ENCODE results near the gene KMT2B.
A peak's percentile ranks its signal among the peaks of the same experiment; 100 is the strongest.

The KMT2B gene

DNA sequence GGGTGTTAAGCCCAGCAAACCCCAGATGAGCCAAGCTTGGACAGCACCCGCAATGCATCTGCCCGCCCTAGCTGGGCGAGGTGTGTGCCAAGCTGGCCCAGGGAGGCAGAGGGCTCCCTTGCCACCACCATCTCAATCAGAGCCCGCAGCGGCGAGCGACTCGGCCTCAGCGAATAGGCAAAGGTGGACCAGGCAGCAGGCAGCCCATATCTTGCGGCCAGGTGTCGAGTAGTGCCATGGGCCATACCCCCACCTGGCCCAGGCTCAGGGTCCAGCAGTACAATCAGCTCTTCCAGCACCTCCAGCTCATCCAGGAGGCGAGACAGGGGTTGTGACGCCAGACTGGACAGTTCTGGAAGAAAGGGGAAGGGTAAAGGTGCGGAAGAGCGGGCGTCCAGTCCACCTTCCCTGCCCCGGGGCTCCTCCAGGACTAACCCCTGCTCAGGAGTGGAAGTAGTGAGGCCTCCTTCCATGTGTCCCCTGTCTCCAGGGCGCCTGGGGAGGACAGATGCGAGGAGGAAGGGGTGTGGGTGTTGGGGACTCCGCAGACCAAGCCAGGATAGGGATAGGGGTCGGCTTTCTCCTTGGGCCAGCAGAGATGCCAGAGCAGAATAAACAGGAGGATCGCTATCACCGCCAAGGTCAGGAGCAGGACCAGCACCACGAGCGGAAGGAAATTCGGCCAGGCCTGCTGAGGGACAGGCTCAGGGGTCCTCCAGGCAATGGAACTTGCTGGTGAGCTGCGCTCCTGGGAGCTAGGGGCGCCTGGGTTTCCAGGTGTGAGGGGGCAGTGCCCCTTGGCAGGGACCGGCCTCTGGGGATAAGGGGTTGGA lies 21.7 kb downstream of the KMT2B start:
- FAIRE-seq (no peak), DNase-seq (ENCODE audit: insufficient read length, low spot score) (no peak)

DNA sequence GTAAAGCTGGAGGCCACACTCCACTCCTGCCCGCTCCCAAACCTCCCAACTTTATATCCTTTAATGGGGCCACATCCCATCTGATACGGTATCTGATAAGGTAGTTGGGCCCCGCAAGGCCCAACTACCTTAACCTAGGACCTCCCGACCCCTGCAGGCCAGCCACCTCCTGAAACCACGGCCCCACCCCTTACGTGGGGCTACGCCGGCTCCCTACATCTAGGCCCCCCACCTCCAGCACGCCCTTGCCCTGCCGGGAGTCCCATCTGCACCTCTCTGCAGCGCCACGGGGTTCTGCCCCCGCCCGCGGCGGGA lies 22.3 kb downstream of the KMT2B start:
- FAIRE-seq (no peak), DNase-seq (ENCODE audit: insufficient read length, low spot score) (no peak)
- no peak for TF ChIP-seq POU2F2 (IDR thresholded peaks at IDR 0.05; ENCODE audit: low read depth, low read length)
- no peak for TF ChIP-seq POLR2AphosphoS5 (IDR thresholded peaks at IDR 0.05; ENCODE audit: low read depth, low read length)
- no peak for TF ChIP-seq SPI1 (IDR thresholded peaks at IDR 0.05; ENCODE audit: low read depth, low read length)
- no peak for TF ChIP-seq TAF1 (IDR thresholded peaks at IDR 0.05; ENCODE audit: low read depth, low read length)
- no peak for TF ChIP-seq POLR2A (IDR thresholded peaks at IDR 0.05; ENCODE audit: low read depth, low read length)
- TF ChIP-seq PAX5 (IDR thresholded peaks at IDR 0.05; ENCODE audit: insufficient read depth, low read length, severe bottlenecking) = no peak

More for the DNA sequence above, 21.7 kb downstream of the KMT2B start:
- TF ChIP-seq POLR2AphosphoS5 (IDR thresholded peaks at IDR 0.05; ENCODE audit: low read depth, low read length) = 0 out of 2 replicates have a peak, but pooled peaks have one; percentile 7
- TF ChIP-seq POU2F2 (IDR thresholded peaks at IDR 0.05; ENCODE audit: low read depth, low read length) = no peak

DNA sequence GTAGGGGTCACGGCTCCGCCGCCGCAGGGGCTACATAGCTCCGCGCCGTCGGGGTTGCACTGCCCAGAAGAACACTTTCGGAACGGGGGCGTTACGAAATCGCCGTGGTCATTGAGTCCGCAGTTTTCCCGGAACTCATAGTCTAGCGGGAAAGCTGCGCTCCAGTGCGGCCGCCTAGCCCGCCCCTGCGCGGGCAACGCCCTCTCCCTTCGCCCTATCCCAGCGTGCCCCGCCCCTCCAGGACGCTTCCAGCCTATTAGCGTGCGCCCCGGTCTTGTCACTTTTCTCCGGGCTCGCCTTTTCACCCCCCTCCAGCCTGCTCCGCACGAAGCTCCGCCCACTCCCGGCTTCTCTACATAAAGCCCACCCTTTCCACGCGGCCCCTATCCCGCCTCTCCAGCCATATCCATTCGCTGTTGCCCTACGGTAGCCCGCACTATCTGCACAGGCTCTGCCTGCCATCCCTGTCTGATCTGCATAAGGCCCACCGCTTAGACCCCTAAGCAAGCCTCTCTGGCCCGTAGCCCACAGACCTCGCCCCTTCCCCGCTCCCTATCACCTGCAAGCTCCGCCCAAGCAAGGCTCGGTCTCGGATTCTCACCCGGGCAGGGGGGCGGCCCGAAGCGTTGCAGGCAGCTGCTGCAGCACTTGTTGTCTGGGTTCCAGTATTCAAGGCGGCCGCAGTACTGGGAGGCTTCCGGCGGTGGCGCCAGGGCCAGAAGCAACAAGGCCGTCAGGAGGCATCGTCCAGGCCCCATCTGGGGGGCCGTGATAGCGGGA lies 22.8 kb downstream of the KMT2B start:
- TF ChIP-seq POLR2AphosphoS5 (IDR thresholded peaks at IDR 0.05; ENCODE audit: low read depth, low read length) = 0 out of 2 replicates have a peak, but pooled peaks have one; percentile 36
- TF ChIP-seq POLR2A (IDR thresholded peaks at IDR 0.05; ENCODE audit: low read depth, low read length) = peak; percentile 75
- peak; percentile 59; the same call in 1 of the 2 replicates for TF ChIP-seq POU2F2 (IDR thresholded peaks at IDR 0.05; ENCODE audit: low read depth, low read length)
- no peak for TF ChIP-seq SPI1 (IDR thresholded peaks at IDR 0.05; ENCODE audit: low read depth, low read length)
- peak; percentile 71 for TF ChIP-seq TAF1 (IDR thresholded peaks at IDR 0.05; ENCODE audit: low read depth, low read length)
- FAIRE-seq (peak; percentile 91), DNase-seq (ENCODE audit: insufficient read length, low spot score) (peak; percentile 99)

DNA sequence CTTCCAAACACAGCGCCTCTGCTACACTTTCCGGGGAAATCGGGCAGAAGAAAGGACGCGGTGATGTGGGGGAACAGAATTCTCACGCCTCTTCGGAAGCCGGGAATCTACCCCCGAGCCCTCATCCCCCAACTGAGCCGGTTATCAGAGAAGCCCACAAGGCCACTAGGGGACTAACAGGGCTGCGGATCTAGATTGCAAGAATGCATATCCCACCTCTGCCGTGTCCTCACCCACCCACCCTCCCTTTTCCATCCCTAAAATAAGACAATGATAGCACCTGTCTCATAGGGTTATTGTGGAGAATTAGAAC lies 23.4 kb downstream of the KMT2B start:
- no peak for TF ChIP-seq PAX5 (IDR thresholded peaks at IDR 0.05; ENCODE audit: insufficient read depth, low read length, severe bottlenecking)
- TF ChIP-seq POLR2AphosphoS5 (IDR thresholded peaks at IDR 0.05; ENCODE audit: low read depth, low read length) = no peak
- TF ChIP-seq SPI1 (IDR thresholded peaks at IDR 0.05; ENCODE audit: low read depth, low read length) = no peak
- no peak for TF ChIP-seq POU2F2 (IDR thresholded peaks at IDR 0.05; ENCODE audit: low read depth, low read length)
- TF ChIP-seq POLR2A (IDR thresholded peaks at IDR 0.05; ENCODE audit: low read depth, low read length) = no peak
- no peak for TF ChIP-seq TAF1 (IDR thresholded peaks at IDR 0.05; ENCODE audit: low read depth, low read length)
- FAIRE-seq = no peak
- DNase-seq (ENCODE audit: insufficient read length, low spot score) = no peak

DNA sequence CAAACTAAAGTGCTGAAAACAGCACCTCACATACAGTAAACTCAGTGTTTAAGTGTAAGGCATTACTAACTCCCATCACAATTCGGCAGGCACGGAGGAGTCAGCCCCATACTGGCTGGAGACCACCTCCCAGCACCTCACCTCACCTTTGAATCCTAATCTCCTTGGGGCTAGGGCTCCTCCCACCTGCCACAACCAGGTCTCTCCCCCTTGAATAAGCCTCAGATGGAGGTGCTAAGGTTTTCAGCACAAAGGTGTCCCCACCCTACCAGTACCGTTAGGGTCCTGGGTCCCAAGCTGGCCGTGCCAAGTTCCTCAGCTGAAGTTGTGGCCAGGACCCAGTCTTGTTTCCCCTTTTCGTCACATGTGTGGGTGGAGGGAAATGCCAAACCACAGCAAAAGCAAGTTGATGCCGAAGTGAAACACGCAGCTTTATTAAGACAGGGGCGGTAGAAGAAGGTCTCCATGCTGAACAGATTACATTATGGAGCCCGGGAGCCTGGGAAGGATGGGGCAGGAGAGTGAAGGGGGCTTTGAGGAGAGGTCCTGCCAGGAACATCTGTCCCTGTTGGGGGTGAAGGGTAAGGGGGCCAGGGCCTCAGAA lies 24.4 kb downstream of the KMT2B start, which contains the start of gene IGFLR1:
IGFLR1 (minus strand) TSS at position 332 of the 604 bp plus-strand sequence. CDS start 1,272 bp downstream, outside the sequence.
- DNase-seq (ENCODE audit: insufficient read length, low spot score) (peak; percentile 49), FAIRE-seq (peak; percentile 75)
- TF ChIP-seq TAF1 (IDR thresholded peaks at IDR 0.05; ENCODE audit: low read depth, low read length) = peak; percentile 86
- TF ChIP-seq POLR2AphosphoS5 (IDR thresholded peaks at IDR 0.05; ENCODE audit: low read depth, low read length) = peak; percentile 97
- TF ChIP-seq PAX5 (IDR thresholded peaks at IDR 0.05; ENCODE audit: insufficient read depth, low read length, severe bottlenecking) = no peak
- peak; percentile 78 for TF ChIP-seq SPI1 (IDR thresholded peaks at IDR 0.05; ENCODE audit: low read depth, low read length)
- peak; percentile 96 for TF ChIP-seq POLR2A (IDR thresholded peaks at IDR 0.05; ENCODE audit: low read depth, low read length)
- peak; percentile 86 for TF ChIP-seq POU2F2 (IDR thresholded peaks at IDR 0.05; ENCODE audit: low read depth, low read length)

DNA sequence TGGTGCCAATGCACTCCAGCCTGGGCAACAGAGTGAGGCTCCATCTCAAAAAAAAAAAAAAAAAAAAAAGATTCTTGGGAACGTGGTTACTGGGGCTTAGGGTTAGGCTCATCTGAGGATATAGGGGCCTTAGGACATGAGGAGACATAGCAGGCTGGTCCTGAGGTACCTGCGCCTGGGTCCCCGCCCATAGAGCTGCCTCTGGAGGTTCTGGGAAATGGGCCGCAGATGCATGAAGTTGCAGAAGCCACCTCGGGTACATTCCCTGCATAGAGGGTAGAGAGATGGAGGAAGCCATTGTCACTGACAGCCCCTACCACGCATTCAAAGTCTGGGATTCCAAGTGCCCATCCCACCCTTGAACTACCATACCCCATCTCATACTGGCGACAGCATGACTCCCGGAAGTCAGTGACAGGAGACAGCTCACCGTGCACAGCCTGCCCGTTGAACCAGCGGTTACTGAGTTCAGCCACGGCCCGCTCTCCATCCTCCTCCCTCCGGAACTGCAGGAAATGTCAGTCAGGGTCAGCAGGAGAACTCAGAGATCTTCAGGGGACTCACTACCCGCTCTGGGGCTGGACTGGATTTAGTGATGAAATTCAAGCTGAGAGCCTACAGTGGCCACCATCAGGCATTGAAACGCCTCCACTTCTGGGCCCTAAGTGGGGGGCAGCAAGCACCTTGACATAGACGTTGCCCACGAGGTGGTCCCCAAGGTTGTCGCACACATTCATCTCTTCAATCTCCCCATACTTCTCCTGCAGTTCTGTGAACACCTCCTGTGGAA lies 26.0 kb downstream of the KMT2B start:
- no peak for FAIRE-seq
- DNase-seq (ENCODE audit: insufficient read length, low spot score) = no peak
- TF ChIP-seq POU2F2 (IDR thresholded peaks at IDR 0.05; ENCODE audit: low read depth, low read length) = no peak
- TF ChIP-seq SPI1 (IDR thresholded peaks at IDR 0.05; ENCODE audit: low read depth, low read length) = no peak
- no peak for TF ChIP-seq POLR2AphosphoS5 (IDR thresholded peaks at IDR 0.05; ENCODE audit: low read depth, low read length)
- no peak for TF ChIP-seq POLR2A (IDR thresholded peaks at IDR 0.05; ENCODE audit: low read depth, low read length)

DNA sequence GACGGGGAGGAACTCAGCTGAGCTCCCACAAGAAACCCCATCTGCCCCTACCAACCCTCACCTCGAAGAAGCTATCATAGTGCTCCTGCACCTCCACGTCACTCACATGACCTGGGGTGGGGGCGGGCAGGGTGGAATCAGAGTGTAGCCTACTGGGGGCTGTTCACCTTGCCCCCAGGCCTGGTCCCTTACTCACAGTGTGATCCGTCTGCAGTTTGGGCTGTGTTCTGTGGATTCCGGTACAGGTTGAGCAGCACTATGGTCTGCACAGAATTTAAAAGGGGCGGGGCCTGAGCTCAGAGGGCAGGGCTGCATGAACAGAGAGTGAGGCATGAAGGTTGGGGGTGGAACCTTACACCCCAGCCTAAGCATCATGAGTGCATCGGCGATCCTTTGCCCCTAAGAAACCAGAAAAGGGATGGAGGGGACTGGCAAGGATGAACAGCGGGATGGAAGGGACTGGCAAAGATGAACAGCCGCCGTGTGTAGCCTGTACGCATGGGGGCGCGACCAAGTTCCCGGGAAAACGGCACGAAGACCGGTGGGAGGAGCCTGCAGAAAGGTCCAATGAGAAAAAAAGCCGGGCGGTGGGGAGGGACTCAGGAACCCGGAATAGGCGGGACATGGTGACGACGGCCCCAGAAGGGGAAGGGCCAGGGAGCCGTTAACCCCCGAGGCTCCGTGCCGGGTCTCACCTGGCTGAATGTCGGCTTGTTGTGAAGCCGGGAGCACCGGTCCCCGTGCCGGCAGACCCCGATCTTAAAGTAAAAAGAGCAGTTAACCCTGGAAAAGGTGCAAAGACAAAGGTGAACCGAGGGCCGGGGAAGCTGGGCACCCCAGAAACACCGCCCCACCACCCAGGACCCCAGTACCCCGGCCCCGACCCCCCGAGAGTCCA lies 26.9 kb downstream of the KMT2B start:
- FAIRE-seq (peak; percentile 87), DNase-seq (ENCODE audit: insufficient read length, low spot score) (peak; percentile 66)
- TF ChIP-seq POU2F2 (IDR thresholded peaks at IDR 0.05; ENCODE audit: low read depth, low read length) = peak; percentile 63; the same call in 1 of the 2 replicates
- peak; percentile 64; the same call in 1 of the 2 replicates for TF ChIP-seq TAF1 (IDR thresholded peaks at IDR 0.05; ENCODE audit: low read depth, low read length)
- TF ChIP-seq POLR2A (IDR thresholded peaks at IDR 0.05; ENCODE audit: low read depth, low read length) = peak; percentile 75
- TF ChIP-seq SPI1 (IDR thresholded peaks at IDR 0.05; ENCODE audit: low read depth, low read length) = peak; percentile 47; the same call in 1 of the 2 replicates
- TF ChIP-seq PAX5 (IDR thresholded peaks at IDR 0.05; ENCODE audit: insufficient read depth, low read length, severe bottlenecking) = no peak
- peak; percentile 87 for TF ChIP-seq POLR2AphosphoS5 (IDR thresholded peaks at IDR 0.05; ENCODE audit: low read depth, low read length)

All from GM12891 (cell line).